Astrocyte (in vitro differentiated cells and primary cell): ENCODE measurements around the gene HOPX. TPM values are rescaled to one million over a fixed set of nuclear protein-coding genes. Genes with fewer than 3 reads are reported as not detected.

ENCODE experiments used
- DNase-seq: peaks from one replicate; pipeline ENCODE4 v3.0.0-alpha.2; 2010; ENCODE audit warnings: low read depth
- FAIRE-seq: peaks from 2 replicates; lab custom pipeline; 2011; peaks lifted over from hg19 to GRCh38; lab: Jason Lieb, UNC
- H2AFZ ChIP-seq: 2 replicates; pipeline ENCODE4 v1.6.0; 2012; ENCODE audit warnings: low read depth, low read length, inconsistent platforms
- H3K27ac ChIP-seq: 2 replicates; pipeline ENCODE4 v1.5.1; 2011; ENCODE audit warnings: low read depth, low read length, inconsistent platforms
- H3K27me3 ChIP-seq: 2 replicates; pipeline ENCODE4 v1.6.0; 2011; ENCODE audit warnings: low read length, inconsistent platforms; ENCODE audit not compliant: insufficient read depth
- H3K36me3 ChIP-seq: 2 replicates; pipeline ENCODE4 v1.5.1; 2011; ENCODE audit warnings: low read length, inconsistent platforms; ENCODE audit not compliant: insufficient read depth
- H3K4me1 ChIP-seq: 2 replicates; pipeline ENCODE4 v1.5.1; 2011; ENCODE audit warnings: low read length, inconsistent platforms; ENCODE audit not compliant: insufficient read depth
- H3K4me2 ChIP-seq: 2 replicates; pipeline ENCODE4 v1.6.0; 2012; ENCODE audit warnings: low read length, inconsistent platforms
- H3K4me3 ChIP-seq: 2 replicates; pipeline ENCODE4 v1.5.1; 2011; ENCODE audit warnings: low read depth, mild to moderate bottlenecking, low read length, inconsistent platforms; ENCODE audit not compliant: insufficient read depth
- H3K79me2 ChIP-seq: 2 replicates; pipeline ENCODE4 v1.6.0; 2012; ENCODE audit warnings: mild to moderate bottlenecking, low read length, inconsistent platforms; ENCODE audit not compliant: insufficient read depth
- H3K9ac ChIP-seq: 2 replicates; pipeline ENCODE4 v1.6.0; 2012; ENCODE audit warnings: mild to moderate bottlenecking, low read length, inconsistent platforms
- H3K9me3 ChIP-seq: 2 replicates; pipeline ENCODE4 v1.5.1; 2012; ENCODE audit warnings: low read depth, mild to moderate bottlenecking, low read length, inconsistent platforms; ENCODE audit not compliant: insufficient read depth
- H4K20me1 ChIP-seq: 2 replicates; pipeline ENCODE4 v1.6.0; 2012; ENCODE audit warnings: low read length, inconsistent platforms; ENCODE audit not compliant: insufficient read depth
- H3K27ac Mint-ChIP-seq: one replicate; pipeline ENCODE4 v1.8.0; 2021; ENCODE audit warnings: mild to moderate bottlenecking, mixed read lengths; ENCODE audit not compliant: unreplicated experiment
- H3K27me3 Mint-ChIP-seq: one replicate; pipeline ENCODE4 v1.8.0; 2021; ENCODE audit warnings: low read depth, mixed read lengths; ENCODE audit not compliant: unreplicated experiment
- H3K36me3 Mint-ChIP-seq: one replicate; pipeline ENCODE4 v1.8.0; 2021; ENCODE audit warnings: low read depth, mixed read lengths; ENCODE audit not compliant: unreplicated experiment
- H3K4me1 Mint-ChIP-seq: one replicate; pipeline ENCODE4 v1.8.0; 2021; ENCODE audit warnings: low read depth, mixed read lengths; ENCODE audit not compliant: unreplicated experiment
- H3K4me3 Mint-ChIP-seq: one replicate; pipeline ENCODE4 v1.8.0; 2021; ENCODE audit warnings: mild to moderate bottlenecking, moderate library complexity, mixed read lengths; ENCODE audit not compliant: unreplicated experiment
- H3K9me3 Mint-ChIP-seq: one replicate; pipeline ENCODE4 v1.8.0; 2021; ENCODE audit warnings: mild to moderate bottlenecking, mixed read lengths; ENCODE audit not compliant: unreplicated experiment
- EZH2 ChIP-seq: IDR thresholded peaks from 2 replicates; pipeline ENCODE4 v1.6.1; 2012; ENCODE audit warnings: mild to moderate bottlenecking, low read length, inconsistent platforms; ENCODE audit not compliant: insufficient read depth
- total RNA-seq: library from RNA; stranded (reverse); gene quantifications from 2 replicates; pipeline ENCODE4 v1.2.1, GENCODE V29; 2021
- TF ChIP-seq, protein P1 (sequence below): IDR thresholded peaks from 2 replicates; pipeline ENCODE4 v1.5.1; 2011; ENCODE audit warnings: low read depth, mild to moderate bottlenecking, inconsistent platforms, low read length, moderate library complexity; ENCODE audit not compliant: insufficient read depth

The HOPX gene
- total RNA-seq, 1 donor from 2014 or later, result 1.7 TPM

DNA sequence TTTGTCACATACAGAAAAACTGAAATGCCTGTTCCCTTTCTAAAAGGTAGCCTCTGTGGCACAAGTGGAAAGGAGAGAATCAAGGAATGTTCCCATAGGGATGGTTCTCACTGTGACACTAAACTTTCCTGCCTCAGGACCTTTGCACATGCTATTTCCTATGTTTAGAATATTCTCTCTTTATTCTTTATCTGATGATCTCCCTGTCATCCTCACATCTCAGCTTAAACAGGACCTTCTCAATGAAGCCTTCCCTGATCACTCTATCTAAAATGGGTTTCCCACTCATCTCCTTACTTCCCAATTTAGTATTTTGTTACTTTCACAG lies 32.3 kb downstream of the HOPX start:
- no peaks in the 10 kb centered on the region for H4K20me1 ChIP-seq
- H2AFZ ChIP-seq, result no peak overlapping the region
- H3K4me2 ChIP-seq, result no peak overlapping the region
- H3K27me3 Mint-ChIP-seq, result no peaks in the 10 kb centered on the region
- no peak overlapping the region for H3K9ac ChIP-seq
- H3K27me3 ChIP-seq, result no peaks in the 10 kb centered on the region
- H3K4me3 ChIP-seq, result no peak overlapping the region
- H3K9me3 ChIP-seq, result no peaks in the 10 kb centered on the region
- DNase-seq (no peak), FAIRE-seq (no peak)
- no peak overlapping the region for H3K27ac Mint-ChIP-seq
- no peaks in the 10 kb centered on the region for H3K36me3 ChIP-seq
- no peaks in the 10 kb centered on the region for H3K79me2 ChIP-seq
- H3K27ac ChIP-seq, result no peak overlapping the region
- H3K9me3 Mint-ChIP-seq, result peaks cover 5% of the 10 kb centered on the region
- no peak for TF ChIP-seq EZH2
- TF ChIP-seq, protein P1, sequence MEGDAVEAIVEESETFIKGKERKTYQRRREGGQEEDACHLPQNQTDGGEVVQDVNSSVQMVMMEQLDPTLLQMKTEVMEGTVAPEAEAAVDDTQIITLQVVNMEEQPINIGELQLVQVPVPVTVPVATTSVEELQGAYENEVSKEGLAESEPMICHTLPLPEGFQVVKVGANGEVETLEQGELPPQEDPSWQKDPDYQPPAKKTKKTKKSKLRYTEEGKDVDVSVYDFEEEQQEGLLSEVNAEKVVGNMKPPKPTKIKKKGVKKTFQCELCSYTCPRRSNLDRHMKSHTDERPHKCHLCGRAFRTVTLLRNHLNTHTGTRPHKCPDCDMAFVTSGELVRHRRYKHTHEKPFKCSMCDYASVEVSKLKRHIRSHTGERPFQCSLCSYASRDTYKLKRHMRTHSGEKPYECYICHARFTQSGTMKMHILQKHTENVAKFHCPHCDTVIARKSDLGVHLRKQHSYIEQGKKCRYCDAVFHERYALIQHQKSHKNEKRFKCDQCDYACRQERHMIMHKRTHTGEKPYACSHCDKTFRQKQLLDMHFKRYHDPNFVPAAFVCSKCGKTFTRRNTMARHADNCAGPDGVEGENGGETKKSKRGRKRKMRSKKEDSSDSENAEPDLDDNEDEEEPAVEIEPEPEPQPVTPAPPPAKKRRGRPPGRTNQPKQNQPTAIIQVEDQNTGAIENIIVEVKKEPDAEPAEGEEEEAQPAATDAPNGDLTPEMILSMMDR, result no peak
- H3K36me3 Mint-ChIP-seq, result no peaks in the 10 kb centered on the region
- no peak overlapping the region for H3K4me3 Mint-ChIP-seq
- H3K4me1 Mint-ChIP-seq, result peaks cover 8% of the 10 kb centered on the region
- peaks cover 5% of the 10 kb centered on the region for H3K4me1 ChIP-seq

DNA sequence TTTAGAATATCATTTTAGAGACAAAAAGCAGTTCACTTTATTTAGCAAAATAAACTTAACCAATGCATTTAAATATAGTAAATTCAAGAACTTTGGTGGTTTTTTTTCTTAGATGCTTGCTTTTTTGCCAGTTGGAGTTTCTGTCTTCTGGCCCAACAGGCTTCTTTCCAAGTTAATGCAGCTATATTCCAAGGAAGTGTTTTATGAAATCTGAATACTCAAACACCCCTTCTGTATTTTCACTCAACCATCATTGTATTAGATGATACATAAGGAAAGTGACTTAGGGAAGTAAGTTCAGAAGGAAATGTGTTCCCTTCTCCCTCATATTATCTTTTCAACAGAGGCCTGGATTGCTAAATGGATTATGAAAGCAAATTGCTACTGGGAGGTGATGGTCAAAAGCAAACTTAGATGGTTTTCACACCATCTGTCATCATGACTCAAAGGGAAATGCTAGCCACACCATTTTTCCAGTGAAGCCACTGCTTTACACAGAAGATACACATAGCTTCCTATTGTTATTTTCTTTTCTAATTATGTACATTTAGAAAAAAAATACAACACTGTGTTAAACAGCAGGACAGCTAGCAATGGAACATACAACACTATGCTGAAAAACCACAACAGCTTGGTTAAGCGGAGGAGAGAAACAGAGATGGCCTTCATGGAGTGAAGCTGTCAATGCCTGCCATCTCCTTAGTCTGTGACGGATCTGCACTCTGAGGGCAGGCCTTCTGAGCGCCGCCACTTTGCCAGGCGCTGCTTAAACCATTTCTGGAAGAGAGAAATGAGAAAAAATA lies 32.9 kb downstream of the HOPX start:
- FAIRE-seq (no peak), DNase-seq (no peak)
- H3K27ac Mint-ChIP-seq, result peak overlapping the region; percentile 34
- Histone ChIP-seq H3K9me3 (no peaks in the 10 kb centered on the region), H2AFZ (no peak overlapping the region), H3K36me3 (no peaks in the 10 kb centered on the region), H3K4me3 (no peak overlapping the region), H3K9ac (no peak overlapping the region), H3K27me3 (no peaks in the 10 kb centered on the region), H3K4me2 (no peak overlapping the region), H3K27ac (no peak overlapping the region), H3K4me1 (no peaks in the 10 kb centered on the region), H4K20me1 (no peaks in the 10 kb centered on the region), H3K79me2 (no peaks in the 10 kb centered on the region)
- H3K4me1 Mint-ChIP-seq, result peaks cover 8% of the 10 kb centered on the region
- TF ChIP-seq, protein P1, result no peak
- TF ChIP-seq EZH2, result no peak
- no peaks in the 10 kb centered on the region for H3K36me3 Mint-ChIP-seq
- no peak overlapping the region for H3K4me3 Mint-ChIP-seq
- H3K27me3 Mint-ChIP-seq, result no peaks in the 10 kb centered on the region
- peaks cover 5% of the 10 kb centered on the region for H3K9me3 Mint-ChIP-seq

DNA sequence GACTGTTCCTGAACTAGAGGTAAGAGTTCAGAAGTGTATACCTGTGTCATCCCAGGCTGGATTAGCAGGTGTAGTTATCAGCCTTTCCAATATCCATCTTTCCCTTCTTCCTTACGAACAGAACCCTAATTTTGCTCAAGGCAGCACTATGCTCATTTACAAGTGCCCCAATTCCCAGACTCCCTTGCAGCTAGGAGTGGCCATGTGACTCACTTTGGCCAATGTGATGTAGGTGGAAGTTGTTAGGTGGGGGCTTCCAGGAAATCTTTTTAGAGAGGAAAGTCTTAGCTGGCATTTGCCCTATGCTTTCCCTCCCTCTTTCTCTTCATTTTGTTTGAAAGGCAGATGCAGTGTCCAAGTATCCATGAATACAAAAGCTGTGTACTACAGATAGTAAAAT lies 34.8 kb downstream of the HOPX start:
- no peaks in the 10 kb centered on the region for H3K27me3 Mint-ChIP-seq
- Histone ChIP-seq H2AFZ (no peak overlapping the region), H3K27ac (no peak overlapping the region), H3K27me3 (no peaks in the 10 kb centered on the region), H4K20me1 (no peaks in the 10 kb centered on the region), H3K4me1 (peaks cover 4% of the 10 kb centered on the region), H3K4me2 (no peak overlapping the region), H3K79me2 (no peaks in the 10 kb centered on the region), H3K9me3 (no peaks in the 10 kb centered on the region), H3K36me3 (no peaks in the 10 kb centered on the region), H3K9ac (no peak overlapping the region), H3K4me3 (no peak overlapping the region)
- no peaks in the 10 kb centered on the region for H3K36me3 Mint-ChIP-seq
- H3K4me3 Mint-ChIP-seq, result no peak overlapping the region
- no peak for TF ChIP-seq EZH2
- TF ChIP-seq, protein P1, result no peak
- peaks cover 5% of the 10 kb centered on the region for H3K9me3 Mint-ChIP-seq
- DNase-seq, result no peak
- no peak for FAIRE-seq
- H3K27ac Mint-ChIP-seq, result no peak overlapping the region
- H3K4me1 Mint-ChIP-seq, result peaks cover 13% of the 10 kb centered on the region
